Dendritic cell treated with granulocyte-macrophage colony-stimulating factor and Interleukin-4, amounts not matched to agents 40 ng/mL and 50 ng/mL, for 4 days (primary cell): ENCODE results near the gene DGUOK.

Experiments used
- H3K27ac Mint-ChIP-seq: one replicate; pipeline ENCODE4 v1.8.0; 2022; ENCODE audit warnings: mild to moderate bottlenecking, mixed read lengths
- H3K27me3 Mint-ChIP-seq: one replicate; pipeline ENCODE4 v1.8.0; 2022; ENCODE audit warnings: mild to moderate bottlenecking, mixed read lengths
- H3K36me3 Mint-ChIP-seq: one replicate; pipeline ENCODE4 v1.8.0; 2022; ENCODE audit warnings: low read depth, mixed read lengths
- H3K4me1 Mint-ChIP-seq: one replicate; pipeline ENCODE4 v1.8.0; 2022; ENCODE audit warnings: low read depth, mixed read lengths
- H3K4me3 Mint-ChIP-seq: one replicate; pipeline ENCODE4 v1.8.0; 2022; ENCODE audit warnings: mild to moderate bottlenecking, moderate library complexity, mixed read lengths
- H3K9me3 Mint-ChIP-seq: one replicate; pipeline ENCODE4 v1.8.0; 2022; ENCODE audit warnings: mixed read lengths
- intact Hi-C: fragments of 100-400 bp; cut with micrococcal nuclease; formaldehyde crosslinking; loops from one replicate; pipeline ENCODE4 v1.15.0; 2022

The DGUOK gene

GRCh38 chr2:73980566-73980965, 53.9 kb downstream of the DGUOK start:
- Mint-ChIP-seq H3K27me3 (peaks cover 3% of the 10 kb centered on the region), H3K4me3 (peak overlapping the region; percentile 80), H3K4me1 (peaks cover 76% of the 10 kb centered on the region), H3K9me3 (no peaks in the 10 kb centered on the region), H3K36me3 (peaks cover 26% of the 10 kb centered on the region), H3K27ac (peak overlapping the region; percentile 71)
- intact Hi-C loops = loop anchor here (10.0 kb wide), 1 partner anchor 126 kb away; no protein-coding TSS in a partner anchor

DNA sequence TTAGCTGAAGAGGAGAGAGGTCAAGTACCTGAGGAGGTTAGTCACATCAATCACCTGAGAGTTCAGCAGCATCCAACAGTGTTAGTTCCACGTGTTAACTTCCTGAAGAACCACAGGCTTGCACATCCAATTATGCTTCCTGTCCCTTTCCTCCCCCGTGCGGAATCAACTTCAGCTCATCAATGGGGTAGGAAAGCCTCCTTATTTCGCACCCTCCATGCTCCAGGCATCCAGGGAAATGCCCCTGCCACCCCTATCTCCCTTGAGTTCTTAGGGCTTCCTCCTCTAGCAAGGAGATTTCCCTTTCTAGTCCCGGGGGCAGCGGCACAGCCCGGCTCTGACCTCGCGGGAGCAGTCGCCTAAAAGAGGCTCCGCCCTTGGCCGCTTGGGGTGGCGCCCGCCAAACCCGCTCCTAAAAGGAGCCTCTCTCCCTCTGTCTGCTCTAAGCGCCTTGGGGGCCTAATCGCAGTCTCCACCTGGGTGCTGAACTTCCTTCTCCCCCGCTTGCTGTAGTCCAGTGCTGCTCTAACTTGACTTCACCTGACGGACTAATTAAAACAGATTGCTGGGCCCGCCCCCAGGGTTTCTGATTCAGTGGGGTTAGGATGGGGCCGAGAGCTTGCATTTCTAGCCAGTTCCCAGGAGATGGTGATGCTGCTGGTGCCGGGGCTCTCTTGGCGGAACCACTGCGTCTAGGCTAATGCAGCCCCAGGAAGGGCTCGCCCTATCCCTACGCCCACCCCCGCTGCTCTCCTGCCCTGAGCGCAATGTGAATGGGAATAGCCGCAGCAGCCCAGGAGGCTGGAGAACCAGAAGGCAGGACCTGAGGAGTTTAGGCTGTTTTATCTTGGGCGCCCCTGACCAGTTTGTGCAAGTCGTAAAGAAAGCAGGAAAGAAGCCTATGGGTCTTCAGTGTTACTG, 54.7 kb downstream of the DGUOK start:
- intact Hi-C loops = loop anchor here (10.0 kb wide), 1 partner anchor 127 kb away; no protein-coding TSS in a partner anchor
- H3K27me3 Mint-ChIP-seq = peaks cover 3% of the 10 kb centered on the region
- H3K4me3 Mint-ChIP-seq = peak overlapping the region; percentile 80
- H3K27ac Mint-ChIP-seq = peak overlapping the region; percentile 71
- H3K4me1 Mint-ChIP-seq = peaks cover 77% of the 10 kb centered on the region
- no peaks in the 10 kb centered on the region for H3K9me3 Mint-ChIP-seq
- peaks cover 33% of the 10 kb centered on the region for H3K36me3 Mint-ChIP-seq

DNA sequence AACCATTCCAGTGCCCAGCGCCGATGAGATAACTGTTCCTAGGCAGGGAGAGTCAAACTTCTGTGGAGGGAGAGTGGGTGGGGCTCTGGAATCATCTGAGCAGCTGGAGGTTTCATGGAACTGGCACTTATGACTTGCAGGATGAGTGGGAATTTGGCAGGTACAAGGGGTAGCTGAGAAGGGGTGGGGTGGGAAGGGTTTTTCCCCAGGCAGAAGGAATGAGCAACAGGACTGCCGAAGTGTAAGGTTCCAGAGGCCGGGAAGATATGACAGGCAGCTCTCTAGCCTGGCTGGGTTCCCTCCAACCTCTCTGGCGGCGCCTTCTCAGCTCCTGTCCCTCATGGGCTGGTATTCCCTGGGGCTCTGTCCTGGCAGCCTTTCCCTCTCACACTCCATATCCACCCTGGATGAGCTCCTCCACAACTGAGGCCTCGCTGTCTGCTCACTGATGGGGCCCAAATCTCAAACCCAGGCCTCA, 55.5 kb downstream of the DGUOK start:
- Mint-ChIP-seq H3K9me3 (no peaks in the 10 kb centered on the region), H3K4me1 (peaks cover 82% of the 10 kb centered on the region), H3K27ac (no peak overlapping the region), H3K4me3 (no peak overlapping the region), H3K36me3 (peaks cover 42% of the 10 kb centered on the region), H3K27me3 (peaks cover 1% of the 10 kb centered on the region)
- intact Hi-C loops = loop anchor here (10.0 kb wide), 1 partner anchor 127 kb away; no protein-coding TSS in a partner anchor

DNA sequence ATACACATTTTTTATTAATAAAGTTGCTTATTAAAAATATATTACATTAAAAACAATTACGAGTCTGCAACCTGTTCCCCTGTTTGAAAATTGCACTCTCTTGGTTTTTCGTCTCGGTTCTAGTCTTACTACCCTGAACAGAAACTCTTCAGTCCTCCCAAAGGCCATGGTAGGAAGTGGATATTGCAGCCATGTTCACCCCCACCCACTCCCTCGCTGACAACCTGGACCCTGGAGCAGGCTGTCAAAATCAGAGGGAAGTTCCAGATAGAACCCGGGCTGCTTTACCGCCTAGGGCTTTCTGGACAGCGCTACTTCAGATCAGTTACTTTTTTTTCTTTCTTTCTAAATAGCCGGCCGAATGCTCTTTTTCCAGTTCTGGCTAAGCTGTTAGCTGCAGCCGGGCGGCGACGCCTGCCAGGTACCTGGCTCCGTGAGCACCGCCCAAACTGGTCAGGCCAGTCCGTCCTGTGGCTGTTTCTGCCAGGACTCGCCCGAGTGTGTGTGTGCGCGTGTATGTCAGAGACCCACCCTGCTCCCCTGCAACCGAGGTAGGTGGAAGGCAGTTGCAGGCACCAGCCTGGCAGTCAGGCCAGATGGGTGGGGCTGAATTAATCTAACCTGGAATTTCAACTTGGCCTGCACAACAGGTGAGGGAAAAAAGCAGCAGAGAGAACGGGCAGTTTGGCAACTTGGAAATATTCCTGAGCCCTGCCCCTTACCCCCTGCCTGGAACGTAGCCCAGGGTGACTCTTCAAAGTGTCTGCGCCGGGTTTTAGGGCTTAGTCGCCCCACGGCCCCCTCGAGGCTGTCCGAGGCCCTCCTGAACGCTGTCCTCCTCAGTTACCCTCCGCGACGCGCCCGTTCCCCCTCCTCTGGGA, 56.9 kb downstream of the DGUOK start:
- intact Hi-C loops = loop anchor here (2.0 to 10.0 kb wide), 2 partner anchors 43 to 129 kb away; no protein-coding TSS in a partner anchor
- H3K9me3 Mint-ChIP-seq = no peaks in the 10 kb centered on the region
- peaks cover 85% of the 10 kb centered on the region for H3K4me1 Mint-ChIP-seq
- H3K27ac Mint-ChIP-seq = peak overlapping the region; percentile 89
- peaks cover 50% of the 10 kb centered on the region for H3K36me3 Mint-ChIP-seq
- H3K4me3 Mint-ChIP-seq = peak overlapping the region; percentile 89
- no peaks in the 10 kb centered on the region for H3K27me3 Mint-ChIP-seq

- peaks cover 85% of the 10 kb centered on the region for H3K4me1 Mint-ChIP-seq
- peaks cover 58% of the 10 kb centered on the region for H3K36me3 Mint-ChIP-seq
- peak within 1 kb of the TSS; percentile 97 for H3K4me3 Mint-ChIP-seq
- H3K27ac Mint-ChIP-seq = peak within 1 kb of the TSS; percentile 94
- intact Hi-C loops = loop anchor here (2.0 to 10.0 kb wide), 2 partner anchors 42 to 130 kb away; no protein-coding TSS in a partner anchor
- no peaks in the 10 kb centered on the region for H3K27me3 Mint-ChIP-seq
- H3K9me3 Mint-ChIP-seq = no peaks in the 10 kb centered on the region
Measured at GRCh38 chr2:73984203-73984921, 57.7 kb downstream of the DGUOK start, which contains the start of gene TET3. TSS of gene TET3 (plus strand) at chr2:73984910. CDS start at chr2:73986404, 1,494 bp downstream.

- peaks cover 64% of the 10 kb centered on the region for H3K36me3 Mint-ChIP-seq
- peaks cover 85% of the 10 kb centered on the region for H3K4me1 Mint-ChIP-seq
- no peaks in the 10 kb centered on the region for H3K27me3 Mint-ChIP-seq
- intact Hi-C loops = loop anchor here (1.0 to 10.0 kb wide), 3 partner anchors 42 to 130 kb away; partner anchors contain the start of gene DGUOK
- peak overlapping the region; percentile 45 for H3K4me3 Mint-ChIP-seq
- H3K9me3 Mint-ChIP-seq = no peaks in the 10 kb centered on the region
- H3K27ac Mint-ChIP-seq = peak overlapping the region; percentile 94
Measured at GRCh38 chr2:73984922-73985307, 58.2 kb downstream of the DGUOK start.

GRCh38 chr2:73985308-73986084, 58.8 kb downstream of the DGUOK start:
- Mint-ChIP-seq H3K4me3 (peak overlapping the region; percentile 97), H3K4me1 (peaks cover 85% of the 10 kb centered on the region), H3K36me3 (peaks cover 69% of the 10 kb centered on the region), H3K9me3 (no peaks in the 10 kb centered on the region), H3K27me3 (no peaks in the 10 kb centered on the region), H3K27ac (peak overlapping the region; percentile 94)
- intact Hi-C loops = loop anchor here (1.0 to 10.0 kb wide), 3 partner anchors 41 to 131 kb away; partner anchors contain the start of gene DGUOK

DNA sequence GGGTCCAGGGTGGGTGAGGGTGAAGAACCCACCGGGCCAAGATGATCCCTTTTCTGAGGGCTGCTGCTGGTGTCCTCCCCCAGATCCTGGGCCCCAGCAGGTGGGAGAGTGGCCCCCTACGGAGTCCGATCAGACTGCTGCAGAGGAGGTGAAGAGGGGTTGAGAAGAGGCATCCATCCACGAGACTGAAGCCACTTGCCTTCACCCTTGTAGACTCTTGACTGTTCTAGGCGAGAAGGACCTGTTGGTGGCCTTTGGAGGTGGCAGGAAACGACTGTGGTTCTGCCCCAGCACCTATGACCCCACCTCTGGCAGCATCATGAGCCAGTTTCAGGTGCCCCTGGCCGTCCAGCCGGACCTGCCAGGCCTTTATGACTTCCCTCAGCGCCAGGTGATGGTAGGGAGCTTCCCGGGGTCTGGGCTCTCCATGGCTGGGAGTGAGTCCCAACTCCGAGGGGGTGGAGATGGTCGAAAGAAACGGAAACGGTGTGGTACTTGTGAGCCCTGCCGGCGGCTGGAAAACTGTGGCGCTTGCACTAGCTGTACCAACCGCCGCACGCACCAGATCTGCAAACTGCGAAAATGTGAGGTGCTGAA, 59.5 kb downstream of the DGUOK start:
- H3K36me3 Mint-ChIP-seq = peaks cover 76% of the 10 kb centered on the region
- H3K27me3 Mint-ChIP-seq = no peaks in the 10 kb centered on the region
- H3K9me3 Mint-ChIP-seq = no peaks in the 10 kb centered on the region

GRCh38 chr2:73987109-73987947, 60.6 kb downstream of the DGUOK start:
- Mint-ChIP-seq H3K4me1 (peaks cover 80% of the 10 kb centered on the region), H3K27me3 (no peaks in the 10 kb centered on the region), H3K4me3 (peak overlapping the region; percentile 97), H3K27ac (peak overlapping the region; percentile 94), H3K9me3 (no peaks in the 10 kb centered on the region), H3K36me3 (peaks cover 85% of the 10 kb centered on the region)
- intact Hi-C loops = loop anchor here (10.0 kb wide), 1 partner anchor 133 kb away; no protein-coding TSS in a partner anchor

More for the DNA sequence above, 59.5 kb downstream of the DGUOK start:
- intact Hi-C loops = loop anchor here (10.0 kb wide), 1 partner anchor 131 kb away; no protein-coding TSS in a partner anchor
- peak overlapping the region; percentile 94 for H3K27ac Mint-ChIP-seq
- peak overlapping the region; percentile 97 for H3K4me3 Mint-ChIP-seq
- H3K4me1 Mint-ChIP-seq = peaks cover 83% of the 10 kb centered on the region

GRCh38 chr2:73987948-73988700, 61.4 kb downstream of the DGUOK start:
- peak overlapping the region; percentile 97 for H3K4me3 Mint-ChIP-seq
- peak overlapping the region; percentile 94 for H3K27ac Mint-ChIP-seq
- peaks cover 89% of the 10 kb centered on the region for H3K36me3 Mint-ChIP-seq
- intact Hi-C loops = loop anchor here (10.0 kb wide), 1 partner anchor 133 kb away; no protein-coding TSS in a partner anchor
- H3K9me3 Mint-ChIP-seq = no peaks in the 10 kb centered on the region
- H3K4me1 Mint-ChIP-seq = peaks cover 82% of the 10 kb centered on the region
- no peaks in the 10 kb centered on the region for H3K27me3 Mint-ChIP-seq

GRCh38 chr2:73989972-73990371, 63.3 kb downstream of the DGUOK start:
- H3K4me3 Mint-ChIP-seq = peak overlapping the region; percentile 9
- no peaks in the 10 kb centered on the region for H3K27me3 Mint-ChIP-seq
- H3K9me3 Mint-ChIP-seq = no peaks in the 10 kb centered on the region
- peaks cover 90% of the 10 kb centered on the region for H3K4me1 Mint-ChIP-seq
- intact Hi-C loops = loop anchor here (10.0 kb wide), 1 partner anchor 135 kb away; no protein-coding TSS in a partner anchor
- H3K27ac Mint-ChIP-seq = no peak overlapping the region
- peaks cover 97% of the 10 kb centered on the region for H3K36me3 Mint-ChIP-seq
